Activated CD4-positive, alpha-beta T cell treated with anti-CD3 and anti-CD28 coated beads, Interleukin-2, amount 10 ng/mL, durations not matched to agents 24 days and 14 days (primary cell): ENCODE results near the gene EDAR. TPM values are rescaled to one million over a fixed set of nuclear protein-coding genes. Genes with fewer than 3 reads are reported as not detected.

Experiments
- DNase-seq: peaks from one replicate; pipeline ENCODE4 v3.0.0; 2022
- H3K27ac Mint-ChIP-seq: one replicate; pipeline ENCODE4 v1.8.0; 2022; ENCODE audit warnings: mild to moderate bottlenecking, mixed read lengths
- H3K27me3 Mint-ChIP-seq: one replicate; pipeline ENCODE4 v1.8.0; 2022; ENCODE audit warnings: mixed read lengths
- H3K36me3 Mint-ChIP-seq: one replicate; pipeline ENCODE4 v1.8.0; 2022; ENCODE audit warnings: low read depth, mild to moderate bottlenecking, mixed read lengths
- H3K4me1 Mint-ChIP-seq: one replicate; pipeline ENCODE4 v1.8.0; 2021; ENCODE audit warnings: mixed read lengths
- H3K4me3 Mint-ChIP-seq: one replicate; pipeline ENCODE4 v1.8.0; 2022; ENCODE audit warnings: mild to moderate bottlenecking, moderate library complexity, mixed read lengths
- H3K9me3 Mint-ChIP-seq: one replicate; pipeline ENCODE4 v1.8.0; 2021; ENCODE audit warnings: mixed read lengths
- intact Hi-C: fragments of 100-400 bp; cut with micrococcal nuclease; formaldehyde crosslinking; loops from one replicate; pipeline ENCODE4 v1.15.1; 2023
- total RNA-seq: library from RNA; stranded (reverse); gene quantifications from 2 replicates; pipeline ENCODE4 v1.2.3, GENCODE V29; 2022

EDAR gene
- total RNA-seq = 0.56 and 0.62 TPM in 2 replicates

DNA sequence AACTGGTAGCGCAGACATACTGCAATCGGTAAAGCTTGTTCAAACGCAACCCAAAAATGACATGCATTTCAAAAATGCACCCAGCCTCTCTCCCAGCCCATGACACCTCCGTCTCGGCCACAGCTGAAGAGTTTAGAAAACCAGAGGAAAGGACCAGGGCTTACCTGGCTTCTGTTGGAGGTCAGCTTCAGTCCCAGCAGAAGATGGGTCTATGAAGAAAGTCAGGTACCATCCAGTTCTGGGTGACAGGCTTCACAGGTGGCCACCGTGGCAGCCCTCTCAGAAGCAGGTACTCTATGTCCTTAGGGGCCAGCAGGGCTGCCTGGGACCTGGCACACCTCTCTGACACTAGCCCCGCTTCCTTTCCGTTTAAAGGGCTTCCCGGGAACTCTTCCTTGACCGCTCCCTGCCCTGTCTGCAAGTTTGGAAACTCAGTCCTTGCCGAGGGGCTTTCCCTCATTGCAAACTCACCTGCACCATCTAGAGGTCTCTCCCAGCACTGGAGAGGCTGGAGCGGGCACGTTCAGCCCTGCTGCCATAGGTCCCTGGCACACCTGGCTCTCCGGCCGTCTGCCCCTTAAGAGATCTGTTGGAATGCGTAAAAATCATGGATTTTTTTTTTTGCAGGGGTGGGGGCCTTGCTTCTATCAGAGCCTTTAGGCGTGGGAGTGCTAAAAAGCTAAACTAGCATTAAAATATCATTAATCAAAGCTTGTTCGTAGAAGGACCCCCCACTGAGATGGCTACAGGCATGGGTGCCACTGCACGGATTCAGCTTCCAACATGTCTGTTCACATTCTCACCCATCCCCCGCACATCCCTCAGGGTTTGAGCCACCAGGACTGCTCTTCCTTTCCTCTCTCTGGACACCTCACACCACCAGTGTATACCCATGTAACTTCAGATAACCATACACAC lies at the start of gene EDAR:
Gene EDAR, minus strand, starts transcription at position 425 of the 918 bp plus-strand sequence. CDS start 58,206 bp downstream, outside the sequence.
- no peaks in the 10 kb centered on the region for H3K9me3 Mint-ChIP-seq
- DNase-seq = peak; percentile 77
- peak within 1 kb of the TSS; percentile 31 for H3K27ac Mint-ChIP-seq
- H3K27me3 Mint-ChIP-seq = peaks cover 24% of the 10 kb centered on the region
- H3K36me3 Mint-ChIP-seq = no peaks in the 10 kb centered on the region
- H3K4me1 Mint-ChIP-seq = peaks cover 23% of the 10 kb centered on the region
- intact Hi-C loops = loop anchor here (1.0 to 5.0 kb wide), 2 partner anchors 61 to 202 kb away; partner anchors contain the start of gene CCDC138
- peak within 1 kb of the TSS; percentile 74 for H3K4me3 Mint-ChIP-seq

DNA sequence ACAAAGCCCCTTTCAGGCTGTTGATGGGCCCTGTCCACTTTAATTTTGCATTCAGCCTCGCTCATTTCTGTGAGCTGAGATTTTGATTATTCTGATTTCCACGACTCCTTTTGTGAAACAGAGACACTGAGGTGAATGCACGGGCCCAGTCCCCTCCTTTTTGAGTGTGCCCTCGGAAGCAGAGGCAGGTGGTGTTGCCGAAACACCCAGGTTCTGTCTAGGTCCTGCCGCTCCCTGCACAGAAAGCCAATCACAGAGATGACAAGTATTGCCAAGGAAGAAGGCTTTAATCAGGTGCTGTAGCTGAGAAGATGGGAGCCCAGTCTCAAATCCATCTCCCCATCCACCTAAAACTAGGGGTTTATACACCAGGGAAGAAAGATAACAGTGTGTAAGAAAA lies 44.2 kb upstream of the EDAR start:
- Mint-ChIP-seq H3K4me3 (peak overlapping the region; percentile 39), H3K4me1 (peaks cover 34% of the 10 kb centered on the region), H3K36me3 (peaks cover 3% of the 10 kb centered on the region), H3K27me3 (peaks cover 3% of the 10 kb centered on the region), H3K27ac (peak overlapping the region; percentile 70), H3K9me3 (peaks cover 4% of the 10 kb centered on the region)
- intact Hi-C loops = loop anchor here (5.0 kb wide), 2 partner anchors 184 to 246 kb away; partner anchors contain the start of gene CCDC138
- no peak for DNase-seq

DNA sequence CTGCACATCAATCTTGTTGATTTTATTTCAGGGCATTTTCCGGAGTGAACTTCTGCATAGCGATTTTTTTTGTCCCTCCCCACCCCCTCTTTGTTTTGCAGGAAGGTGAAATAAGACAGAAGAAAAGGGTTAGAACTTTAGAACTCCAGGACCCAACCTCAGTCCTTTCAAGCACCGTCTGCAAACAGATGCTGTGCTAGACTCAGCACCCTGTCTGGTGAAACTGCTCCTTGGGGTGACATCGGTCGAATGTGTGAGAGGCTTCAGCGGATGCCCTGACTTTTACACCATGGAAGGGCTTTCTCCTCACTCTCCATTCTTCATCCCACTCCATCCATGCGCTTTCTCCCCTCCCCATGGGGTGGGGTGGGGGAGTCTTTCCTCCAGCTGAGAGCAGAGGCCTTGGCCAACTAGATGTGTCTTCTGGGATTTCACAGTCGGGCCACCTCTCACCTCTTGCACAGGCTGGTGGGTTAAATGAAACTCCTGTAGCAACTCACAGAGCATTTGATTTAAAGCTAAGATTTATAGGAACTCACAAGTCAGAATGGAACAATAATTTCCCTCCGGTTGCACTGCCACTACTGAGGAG lies 43.3 kb upstream of the EDAR start:
- intact Hi-C loops = loop anchor here (5.0 kb wide), 2 partner anchors 185 to 245 kb away; partner anchors contain the start of gene CCDC138
- H3K9me3 Mint-ChIP-seq = peaks cover 4% of the 10 kb centered on the region
- H3K36me3 Mint-ChIP-seq = peaks cover 3% of the 10 kb centered on the region
- H3K4me1 Mint-ChIP-seq = peaks cover 34% of the 10 kb centered on the region
- H3K4me3 Mint-ChIP-seq = peak overlapping the region; percentile 92
- peak; percentile 82 for DNase-seq
- peaks cover 2% of the 10 kb centered on the region for H3K27me3 Mint-ChIP-seq
- H3K27ac Mint-ChIP-seq = peak overlapping the region; percentile 95

DNA sequence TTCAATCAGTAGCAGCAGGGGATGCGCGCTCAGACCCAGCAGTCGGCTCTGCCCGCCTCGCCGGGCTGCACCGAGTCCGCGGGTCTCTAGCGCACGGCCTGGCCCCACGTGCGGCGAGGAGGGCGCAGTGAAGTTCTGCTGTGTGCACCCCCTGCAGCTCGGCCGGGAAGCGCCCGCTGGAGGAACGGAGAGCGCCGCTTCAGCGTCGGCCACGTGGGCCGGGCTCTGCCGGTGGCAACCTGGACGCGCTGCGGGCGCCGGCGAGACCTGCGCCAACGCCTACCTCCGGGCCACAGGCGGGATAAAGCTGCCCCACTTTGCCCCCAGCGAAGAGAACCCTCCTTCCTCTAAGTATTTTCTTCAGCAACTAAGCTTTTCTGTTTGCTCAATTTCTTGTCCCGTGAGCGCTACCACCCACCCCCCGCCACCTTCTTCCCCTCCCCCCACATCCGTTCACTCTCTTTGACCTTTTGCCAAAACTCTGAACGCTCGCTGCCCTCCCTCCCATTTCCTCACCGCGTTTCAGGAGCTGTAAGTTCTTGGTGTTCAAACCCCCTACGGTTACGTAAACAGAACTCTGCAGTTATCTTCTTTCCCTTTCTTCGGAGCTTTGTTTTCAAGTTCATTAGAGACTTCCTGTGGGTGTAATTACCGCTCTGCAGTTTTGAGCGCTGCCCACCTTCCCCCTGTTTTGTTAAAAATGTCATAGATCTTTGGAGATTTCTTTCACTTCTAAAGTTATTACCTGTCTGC lies 42.6 kb upstream of the EDAR start:
- Mint-ChIP-seq H3K27ac (peak overlapping the region; percentile 95), H3K4me1 (peaks cover 34% of the 10 kb centered on the region), H3K4me3 (peak overlapping the region; percentile 92), H3K36me3 (peaks cover 3% of the 10 kb centered on the region), H3K9me3 (peaks cover 4% of the 10 kb centered on the region), H3K27me3 (no peaks in the 10 kb centered on the region)
- intact Hi-C loops = loop anchor here (5.0 kb wide), 2 partner anchors 186 to 244 kb away; partner anchors contain the start of gene CCDC138
- peak; percentile 89 for DNase-seq

DNA sequence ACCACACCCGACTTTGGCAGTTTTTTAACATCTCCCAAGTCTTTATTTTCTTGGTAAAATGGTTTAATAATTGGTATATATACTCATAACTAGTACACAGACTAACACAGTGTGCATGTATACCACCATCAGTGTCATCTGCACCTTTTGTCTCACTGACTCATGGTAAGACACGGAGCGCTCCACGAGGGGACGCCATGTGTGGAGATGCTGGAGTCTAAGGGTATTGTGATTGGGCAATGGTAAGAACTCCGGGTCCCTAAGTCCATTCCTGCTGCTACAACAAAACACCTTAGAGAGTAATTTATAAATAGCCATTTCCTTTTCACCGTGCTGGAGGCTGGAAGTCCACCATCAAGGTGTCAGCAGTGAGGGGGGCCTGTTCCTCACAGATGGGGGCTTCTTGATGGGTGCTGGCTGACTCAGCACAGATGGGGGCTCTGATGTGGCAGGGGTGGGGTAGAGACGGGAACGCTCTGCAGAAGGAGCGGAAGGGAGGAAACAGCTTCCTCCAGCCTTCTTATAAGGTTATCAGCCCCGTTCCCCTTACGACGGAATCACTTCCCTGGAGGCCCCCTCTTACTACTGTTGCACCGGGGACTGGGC lies 42.0 kb upstream of the EDAR start:
- peaks cover 34% of the 10 kb centered on the region for H3K4me1 Mint-ChIP-seq
- H3K4me3 Mint-ChIP-seq = peak overlapping the region; percentile 92
- no peak for DNase-seq

DNA sequence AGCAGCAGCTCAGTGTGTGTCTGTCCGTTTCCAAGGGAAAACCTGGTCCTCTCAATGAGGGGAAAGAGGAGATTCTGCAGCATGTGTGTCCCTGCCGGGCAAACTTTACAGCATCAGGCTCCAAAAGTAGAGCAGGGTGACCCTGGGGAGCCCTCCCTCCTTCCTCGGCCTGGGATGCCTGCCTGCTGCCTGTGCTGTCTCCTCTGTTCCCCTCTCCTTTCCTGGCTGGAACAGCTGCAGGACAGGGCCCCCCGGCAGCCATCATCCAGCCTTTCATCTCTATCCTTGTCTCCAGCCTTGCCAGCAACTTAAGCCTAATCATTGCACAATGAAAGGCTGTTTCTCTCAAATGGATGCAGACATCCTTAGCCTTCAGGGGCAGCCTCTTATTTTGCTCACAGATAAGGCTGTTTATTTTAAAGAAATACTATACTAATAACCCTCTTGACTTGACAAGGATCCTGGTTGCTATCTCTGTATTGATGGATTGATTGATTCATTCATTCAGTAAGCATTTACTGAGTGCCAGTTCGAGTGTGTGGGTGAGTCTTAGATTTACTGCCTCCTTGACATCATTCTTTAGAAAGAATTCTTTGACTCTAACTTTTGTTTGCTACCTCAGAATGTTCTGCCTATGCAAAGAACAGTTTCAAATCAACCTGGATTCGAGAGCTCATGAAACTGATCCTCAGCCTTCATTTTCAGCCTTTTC lies 40.6 kb upstream of the EDAR start:
- peaks cover 4% of the 10 kb centered on the region for H3K9me3 Mint-ChIP-seq
- H3K27ac Mint-ChIP-seq = peak overlapping the region; percentile 5
- no peak for DNase-seq
- no peak overlapping the region for H3K4me3 Mint-ChIP-seq
- H3K4me1 Mint-ChIP-seq = peaks cover 30% of the 10 kb centered on the region
- H3K36me3 Mint-ChIP-seq = peaks cover 3% of the 10 kb centered on the region
- H3K27me3 Mint-ChIP-seq = no peaks in the 10 kb centered on the region
- intact Hi-C loops = loop anchor here (5.0 kb wide), 2 partner anchors 188 to 242 kb away; partner anchors contain the start of gene CCDC138

More for the DNA sequence above, 42.0 kb upstream of the EDAR start:
- intact Hi-C loops = loop anchor here (5.0 kb wide), 2 partner anchors 186 to 244 kb away; partner anchors contain the start of gene CCDC138
- H3K27me3 Mint-ChIP-seq = no peaks in the 10 kb centered on the region
- peaks cover 4% of the 10 kb centered on the region for H3K9me3 Mint-ChIP-seq
- H3K36me3 Mint-ChIP-seq = peaks cover 3% of the 10 kb centered on the region
- H3K27ac Mint-ChIP-seq = peak overlapping the region; percentile 95

DNA sequence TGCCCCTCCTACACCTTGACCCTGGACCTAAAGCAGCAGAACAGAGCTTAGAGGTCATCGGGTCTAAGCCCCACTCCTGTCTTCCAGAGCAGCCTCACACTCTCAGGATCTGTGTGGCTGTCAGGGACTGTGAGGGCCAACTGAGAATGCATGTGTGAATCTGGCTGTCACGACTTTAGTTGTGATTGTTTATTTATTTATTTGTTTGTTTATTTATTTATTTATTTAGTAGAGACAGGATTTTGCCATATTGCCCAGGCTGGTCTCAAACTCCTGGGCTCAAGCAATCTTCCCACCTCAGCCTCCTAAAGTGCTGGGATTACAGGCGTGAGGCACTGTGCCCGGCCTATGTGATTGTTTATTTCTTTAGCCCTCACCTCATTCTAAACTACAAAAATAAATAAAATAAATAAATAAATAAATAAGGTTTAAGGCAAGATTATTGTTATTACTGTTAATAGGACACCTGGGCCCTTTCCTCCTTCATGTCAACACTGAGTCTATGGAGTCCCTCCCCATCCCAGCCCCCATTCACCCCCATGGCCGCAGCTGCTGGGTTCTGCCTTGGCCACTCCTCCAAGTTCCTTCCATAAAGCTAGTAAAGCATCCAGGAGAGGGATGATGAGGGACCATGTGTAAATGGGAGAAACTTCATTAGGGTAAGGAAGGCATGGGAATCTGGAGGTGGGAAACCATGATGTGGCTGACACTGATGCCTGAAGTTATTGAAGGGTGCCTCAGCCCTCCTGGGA lies 39.9 kb upstream of the EDAR start:
- H3K36me3 Mint-ChIP-seq = peaks cover 3% of the 10 kb centered on the region
- no peak overlapping the region for H3K4me3 Mint-ChIP-seq
- H3K4me1 Mint-ChIP-seq = peaks cover 30% of the 10 kb centered on the region
- H3K27me3 Mint-ChIP-seq = no peaks in the 10 kb centered on the region
- peaks cover 4% of the 10 kb centered on the region for H3K9me3 Mint-ChIP-seq
- no peak overlapping the region for H3K27ac Mint-ChIP-seq
- DNase-seq = no peak
- intact Hi-C loops = no loop called here

DNA sequence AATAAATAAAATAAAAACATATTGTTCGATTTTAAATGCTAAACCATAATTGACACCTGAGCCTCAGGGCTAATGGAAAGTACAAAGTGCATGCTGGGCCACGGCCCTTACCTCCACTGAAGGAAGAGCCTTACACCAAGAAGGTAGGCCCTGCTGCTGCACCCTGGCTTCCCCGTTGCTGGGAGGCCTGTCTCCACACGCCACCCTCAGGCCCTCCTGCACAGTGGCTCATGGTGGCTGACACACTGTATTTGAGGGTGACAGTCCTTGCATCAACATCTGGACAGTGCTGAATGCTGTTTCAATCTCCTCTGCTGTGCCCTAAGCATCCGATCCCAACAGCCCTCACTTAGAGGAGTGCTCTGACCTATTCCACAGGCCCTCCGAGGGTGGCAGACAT lies 39.3 kb upstream of the EDAR start:
- Mint-ChIP-seq H3K36me3 (peaks cover 1% of the 10 kb centered on the region), H3K9me3 (peaks cover 2% of the 10 kb centered on the region), H3K27me3 (no peaks in the 10 kb centered on the region), H3K4me1 (peaks cover 28% of the 10 kb centered on the region), H3K27ac (no peak overlapping the region), H3K4me3 (no peak overlapping the region)
- intact Hi-C loops = no loop called here
- no peak for DNase-seq

DNA sequence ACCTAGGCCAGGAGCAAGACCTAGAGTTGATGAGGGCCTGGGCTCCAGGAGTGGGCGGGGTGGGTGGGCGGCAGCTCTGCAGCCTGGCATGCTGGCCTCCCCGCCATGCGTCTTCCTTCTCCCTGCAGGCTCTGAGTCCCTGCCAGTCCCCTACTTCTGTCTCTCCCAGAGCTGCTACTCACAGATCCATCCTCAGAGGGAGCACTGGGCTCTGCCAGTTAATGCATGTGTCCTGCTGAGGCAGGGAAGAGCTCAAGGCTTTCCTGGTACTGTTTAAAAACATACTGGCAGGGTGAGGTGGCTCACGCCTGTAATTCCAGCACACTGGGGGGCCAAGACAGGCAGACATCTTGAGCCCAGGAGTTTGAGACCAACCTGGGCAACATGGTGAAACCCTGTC lies 38.7 kb upstream of the EDAR start:
- H3K9me3 Mint-ChIP-seq = no peaks in the 10 kb centered on the region
- H3K27ac Mint-ChIP-seq = no peak overlapping the region
- no peaks in the 10 kb centered on the region for H3K27me3 Mint-ChIP-seq
- H3K4me1 Mint-ChIP-seq = peaks cover 24% of the 10 kb centered on the region
- H3K4me3 Mint-ChIP-seq = no peak overlapping the region
- no peaks in the 10 kb centered on the region for H3K36me3 Mint-ChIP-seq
- no peak for DNase-seq
- intact Hi-C loops = no loop called here

DNA sequence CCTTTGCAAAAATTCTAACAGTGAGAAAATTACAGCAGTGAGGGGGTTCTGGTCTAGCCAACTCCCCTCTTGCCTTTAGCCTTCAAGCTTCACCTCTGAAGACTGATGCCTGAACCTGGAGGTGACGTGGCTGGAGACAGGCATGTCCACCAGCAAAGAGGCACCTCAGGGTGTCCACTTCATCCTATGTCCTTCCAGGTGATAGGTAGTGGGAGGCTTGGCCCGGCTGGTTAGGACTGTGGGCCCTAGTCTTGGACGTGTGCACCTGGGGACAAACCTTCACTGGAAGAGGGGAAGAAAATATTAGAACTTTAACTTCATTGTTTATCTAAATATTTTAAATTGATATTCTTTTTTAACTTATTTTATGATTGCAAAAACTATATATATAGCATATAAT lies 35.5 kb upstream of the EDAR start:
- no peaks in the 10 kb centered on the region for H3K36me3 Mint-ChIP-seq
- H3K4me3 Mint-ChIP-seq = no peak overlapping the region
- H3K4me1 Mint-ChIP-seq = peaks cover 7% of the 10 kb centered on the region
- intact Hi-C loops = no loop called here
- no peak for DNase-seq
- peaks cover 1% of the 10 kb centered on the region for H3K27me3 Mint-ChIP-seq
- H3K9me3 Mint-ChIP-seq = no peaks in the 10 kb centered on the region
- no peak overlapping the region for H3K27ac Mint-ChIP-seq

DNA sequence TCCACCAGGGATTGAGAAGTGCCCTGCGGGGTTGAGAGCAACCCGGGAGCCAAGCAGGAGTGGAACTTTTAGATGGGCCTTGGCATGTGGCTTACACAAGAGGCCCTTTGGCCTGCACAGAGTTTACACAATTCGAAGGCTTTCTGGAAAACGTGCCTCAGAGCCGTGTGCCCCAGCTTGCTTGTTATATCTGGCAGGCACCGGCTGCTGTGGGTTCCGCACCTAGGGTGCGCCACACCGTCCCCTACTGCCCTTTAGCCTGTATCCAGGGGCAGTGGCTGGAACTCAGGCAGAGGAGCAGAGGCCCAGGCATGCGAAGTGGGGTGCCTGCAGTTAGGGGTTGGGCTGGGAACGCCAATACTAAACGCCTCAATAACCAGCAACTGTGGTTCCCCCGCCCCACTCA lies 32.9 kb upstream of the EDAR start:
- Mint-ChIP-seq H3K4me3 (no peak overlapping the region), H3K36me3 (no peaks in the 10 kb centered on the region), H3K4me1 (peaks cover 7% of the 10 kb centered on the region), H3K9me3 (no peaks in the 10 kb centered on the region), H3K27me3 (peaks cover 7% of the 10 kb centered on the region), H3K27ac (no peak overlapping the region)
- intact Hi-C loops = no loop called here
- no peak for DNase-seq

DNA sequence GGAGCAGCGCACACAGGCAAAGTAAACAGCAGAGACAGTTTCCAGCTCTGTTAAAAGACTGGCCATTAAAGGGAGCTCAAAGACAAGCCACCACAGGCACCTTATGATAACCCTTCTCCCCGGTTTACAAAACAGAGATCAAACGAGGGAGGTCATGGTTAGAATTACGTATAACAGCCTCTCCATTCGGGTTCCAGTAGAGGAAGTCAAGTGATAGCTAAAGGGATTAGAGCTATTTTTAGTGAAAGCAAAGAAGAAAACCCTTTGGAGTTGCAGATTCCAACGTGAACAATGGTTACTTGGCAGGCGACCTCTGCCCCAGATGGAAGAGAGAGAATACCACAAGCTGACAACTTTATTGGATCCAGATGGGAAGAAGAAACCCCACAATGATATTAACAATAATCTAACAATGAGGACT lies 31.2 kb upstream of the EDAR start:
- no peak overlapping the region for H3K27ac Mint-ChIP-seq
- H3K4me1 Mint-ChIP-seq = peaks cover 7% of the 10 kb centered on the region
- H3K9me3 Mint-ChIP-seq = no peaks in the 10 kb centered on the region
- H3K4me3 Mint-ChIP-seq = no peak overlapping the region
- no peaks in the 10 kb centered on the region for H3K36me3 Mint-ChIP-seq
- intact Hi-C loops = no loop called here
- DNase-seq = no peak
- peaks cover 7% of the 10 kb centered on the region for H3K27me3 Mint-ChIP-seq
